K562 (cell line): Measurements from ENCODE around the gene TNNI2. TPM values are rescaled to one million over a fixed set of nuclear protein-coding genes. Genes with fewer than 3 reads are reported as not detected.

Experiments
- ATAC-seq: fragments of 200-7000 bp; cut with Tn5 transposase; 3 replicates; pipeline ENCODE4 v1.9.1; 2020; ENCODE audit warnings: moderate library complexity
- BruUV-seq: library from RNA; stranded (reverse); fragments of 400-500 nt; replicated peaks from 2 replicates; lab custom pipeline; 2021; lab: Mats Ljungman, UMichigan
- CTCF ChIA-PET: fragments of 300-600 bp; formaldehyde crosslinking; extraction: SDS; loops from one replicate; lab custom pipeline; 2021; ENCODE audit warnings: low intra/inter-chr PET ratio; lab: Yijun Ruan, JAX
- POLR2A ChIA-PET: fragments of 300-600, 350-650 bp; sonication (Branson Sonifier 250); formaldehyde crosslinking; extraction: SDS; loops from one replicate; lab custom pipeline; 2021; ENCODE audit warnings: antibody characterized with exemption, inconsistent platforms; lab: Yijun Ruan, JAX
- DNase-seq, 4 experiments: peaks; one replicate each; pipeline versions ENCODE4 v3.0.0 to v3.0.0-alpha.2; 2011 to 2018; ENCODE audit warnings: low spot score in 3 of 4, mixed read lengths in 3 of 4; ENCODE audit errors: extremely low read depth in 1 of 4
- FAIRE-seq: peaks from 2 replicates; lab custom pipeline; 2011; peaks lifted over from hg19 to GRCh38; lab: Jason Lieb, UNC
- H2AFZ ChIP-seq: 2 replicates; pipeline ENCODE4 v1.6.0; 2011; ENCODE audit warnings: low read depth, low read length, control low read depth, inconsistent platforms
- H3K27ac ChIP-seq: fragments of 200-600 bp; 3 replicates; pipeline ENCODE4 v1.8.0; 2011; ENCODE audit warnings: low read depth, mild to moderate bottlenecking, control low read depth, inconsistent platforms, low read length, moderate library complexity, mixed read lengths; ENCODE audit errors: extremely low read depth
- H3K27me3 ChIP-seq, 2 experiments: fragments of 300-600 bp in 1 of 2; 2 replicates in 1 of 2; 3 replicates in 1 of 2; pipeline versions ENCODE4 v1.6.0 to v1.8.0; 2011; ENCODE audit warnings: inconsistent platforms in 2 of 2, low read length in 2 of 2, mild to moderate bottlenecking in 1 of 2, mixed read lengths in 1 of 2, moderate library complexity in 1 of 2; ENCODE audit not compliant: control insufficient read depth in 2 of 2, insufficient read depth in 2 of 2
- H3K36me3 ChIP-seq: fragments of 300-600 bp; 3 replicates; pipeline ENCODE4 v1.8.0; 2011; ENCODE audit warnings: mild to moderate bottlenecking, low read length, inconsistent platforms; ENCODE audit not compliant: control insufficient read depth, insufficient read depth
- H3K4me1 ChIP-seq, 2 experiments: fragments of 200-600 bp in 1 of 2; replicated peaks in 1 of 2; 2 replicates in 1 of 2; 3 replicates in 1 of 2; pipeline versions ENCODE4 v1.5.1 to v1.8.0; 2011; ENCODE audit warnings: inconsistent platforms in 2 of 2, low read length in 2 of 2, mild to moderate bottlenecking in 1 of 2, mixed read lengths in 1 of 2, moderate library complexity in 1 of 2; ENCODE audit not compliant: control insufficient read depth in 2 of 2, insufficient read depth in 2 of 2
- H3K4me2 ChIP-seq: 2 replicates; pipeline ENCODE4 v1.6.1; 2011; ENCODE audit warnings: low read length, control low read depth, inconsistent platforms, mixed read lengths; ENCODE audit not compliant: insufficient read depth
- H3K4me3 ChIP-seq: fragments of 200-600 bp; sonication (generic), shearing (Covaris generic); 2 replicates; pipeline ENCODE4 v1.5.1; 2016; ENCODE audit warnings: control low read depth, inconsistent platforms
- H3K79me2 ChIP-seq: fragments of 200-600 bp; 3 replicates; pipeline ENCODE4 v1.8.0; 2011; ENCODE audit warnings: low read length, inconsistent platforms; ENCODE audit not compliant: control insufficient read depth, insufficient read depth
- H3K9ac ChIP-seq, 2 experiments: 2 replicates each; pipeline versions ENCODE4 v1.6.0 to v1.6.1; 2011; ENCODE audit warnings: low read depth in 2 of 2, low read length in 2 of 2, control low read depth in 1 of 2, inconsistent platforms in 1 of 2, mild to moderate bottlenecking in 1 of 2, mixed read lengths in 1 of 2; ENCODE audit not compliant: insufficient read depth in 1 of 2
- H3K9me1 ChIP-seq: one replicate; pipeline ENCODE4 v1.6.0; 2011; ENCODE audit warnings: inconsistent platforms, mild to moderate bottlenecking, low read length, moderate library complexity; ENCODE audit not compliant: control insufficient read depth, insufficient read depth
- H3K9me3 ChIP-seq: replicated peaks from 2 replicates; pipeline ENCODE4 v1.5.1; 2011; ENCODE audit warnings: low read depth, low read length, inconsistent platforms; ENCODE audit not compliant: control insufficient read depth, insufficient read depth
- H4K20me1 ChIP-seq: replicated peaks from 2 replicates; pipeline ENCODE4 v1.6.1; 2011; ENCODE audit warnings: low read length, inconsistent platforms, mixed read lengths; ENCODE audit not compliant: control insufficient read depth, insufficient read depth
- C11orf30 ChIP-seq: fragments of 450-650 bp; IDR thresholded peaks from 2 replicates; pipeline ENCODE4 v1.6.1; 2016; ENCODE audit warnings: low read depth, mild to moderate bottlenecking
- DIDO1 ChIP-seq: fragments of 450-650 bp; IDR thresholded peaks from 2 replicates; pipeline ENCODE4 v1.6.1; 2016; ENCODE audit warnings: low read depth, missing biosample characterization, missing genetic modification characterization
- FUS ChIP-seq: fragments of 200-400 bp; formaldehyde crosslinking; optimal IDR thresholded peaks from 2 replicates; pipeline ENCODE3; 2017; ENCODE audit warnings: low read depth, low read length
- HDAC3 ChIP-seq: fragments of 450-650 bp; IDR thresholded peaks from 2 replicates; pipeline ENCODE4 v1.6.1; 2018; ENCODE audit warnings: borderline replicate concordance, mild to moderate bottlenecking, moderate library complexity; ENCODE audit not compliant: partially characterized antibody
- HLTF ChIP-seq: fragments of 450-650 bp; IDR thresholded peaks from 2 replicates; pipeline ENCODE4 v1.6.1; 2016
- KLF6 ChIP-seq: fragments of 250-450 bp; sonication (Bioruptor Pico); IDR thresholded peaks from 2 replicates; pipeline ENCODE4 v1.4.0; 2020; ENCODE audit warnings: mild to moderate bottlenecking, moderate library complexity, borderline replicate concordance
- NR0B1 ChIP-seq: fragments of 450-650 bp; IDR thresholded peaks from one replicate; pipeline ENCODE4 v1.6.1; 2018; ENCODE audit warnings: mild to moderate bottlenecking, moderate library complexity; ENCODE audit not compliant: partially characterized antibody
- SIRT6 ChIP-seq: IDR thresholded peaks from one replicate; pipeline ENCODE4 v1.6.1; 2012; ENCODE audit warnings: low read depth, mild to moderate bottlenecking, control low read depth, inconsistent platforms, low read length, moderate library complexity
- SREBF2 ChIP-seq: sonication (generic); formaldehyde crosslinking; IDR thresholded peaks from 2 replicates; pipeline ENCODE4 v1.4.0; 2020; ENCODE audit warnings: mild to moderate bottlenecking, missing genetic modification reagents
- STAG1 ChIP-seq: sonication (generic); formaldehyde crosslinking; IDR thresholded peaks from 2 replicates; pipeline ENCODE4 v1.5.0; 2020; ENCODE audit warnings: missing genetic modification reagents, borderline replicate concordance
- ZNF77 ChIP-seq: fragments of 250-450 bp; sonication (Bioruptor Pico); IDR thresholded peaks from 2 replicates; pipeline ENCODE4 v1.5.0; 2020
- WGBS: fragments of 100-300 bp; shearing (Covaris generic); methylation state at CpG from one replicate; pipeline ENCODE4 v1.1.6; 2016; ENCODE audit warnings: low coverage, mixed read lengths; ENCODE audit not compliant: insufficient coverage; ENCODE audit errors: missing lambda C conversion rate; 5-methylcytosine and 5-hydroxymethylcytosine counted together
- in situ Hi-C: fragments of 300-500 bp; cut with MboI; formaldehyde crosslinking; loops from 4 replicates; pipeline ENCODE4 v1.15.0; 2018; ENCODE audit warnings: inconsistent platforms, mixed read lengths
- intact Hi-C: fragments of 100-400 bp; cut with micrococcal nuclease; formaldehyde crosslinking; loops from 2 replicates; pipeline ENCODE4 v1.14.2; 2022
- polyA plus RNA-seq, 8 experiments: library from polyadenylated mRNA; depleted of rRNA in 4 of 8; stranded (reverse) in 5 of 8; unstranded in 3 of 8; fragments of >200 nt; fragmentation: Nextera tagmentation in 2 of 8; fragmentation: Illumina TruSeq in 1 of 8; extraction: Ambion mirVana in 2 of 8; extraction: Trizol in 1 of 8; gene quantifications; 2 replicates each; pipeline versions ENCODE4 v1.2.1 to v1.2.3, GENCODE V29; 2011 to 2014; ENCODE audit warnings: inconsistent platforms in 1 of 8, missing spikeins in 1 of 8
- total RNA-seq, 7 experiments: library from RNA; depleted of rRNA in 6 of 7; stranded (reverse); fragments of >200 nt in 6 of 7; fragmentation: Illumina TruSeq in 2 of 7; extraction: Trizol in 2 of 7; gene quantifications; 2 replicates each; pipeline versions ENCODE4 v1.2.1 to v1.2.3, GENCODE V29; 2011 to 2021; ENCODE audit warnings: low replicate concordance in 1 of 7
- TF ChIP-seq, protein P1 (sequence below): sonication (generic); formaldehyde crosslinking; IDR thresholded peaks from 2 replicates; pipeline ENCODE4 v1.8.1; 2022; ENCODE audit warnings: missing genetic modification reagents

TNNI2 gene
- total and polyA plus RNA-seq, 9 of the 15 experiments (the other 6 are each of a cell fraction or from before 2014, with no cell fraction given), result not detected

- no peak for FAIRE-seq
- ChIA-PET CTCF (no interaction called here), POLR2A (interaction anchor here (0.5 kb wide), 1 partner anchor 92 kb away, joined by 3 read pairs; no protein-coding TSS in a partner anchor)
- no peak overlapping the region for H2AFZ ChIP-seq
- no peak overlapping the region for H3K9ac ChIP-seq
- H4K20me1 ChIP-seq, result peaks cover 2% of the 10 kb centered on the region; the same call in 1 of the 2 replicates
- no peak for ATAC-seq
- no peak overlapping the region for H3K27ac ChIP-seq
- BruUV-seq, result no TSS peak
- H3K27me3 ChIP-seq, result peaks cover 38 to 47% of the 10 kb centered on the region in 2 experiments; a peak in 4 of 5 replicates
- no peaks in the 10 kb centered on the region for H3K9me1 ChIP-seq
- H3K4me1 ChIP-seq, result peaks cover 0 to 4% of the 10 kb centered on the region in 2 experiments; a peak in 1 of 5 replicates
- no peaks in the 10 kb centered on the region for H3K36me3 ChIP-seq
- WGBS, result 2% methylated on average over 15 of the region's 15 CpGs
- TF ChIP-seq C11orf30, result no peak
- TF ChIP-seq, protein P1, sequence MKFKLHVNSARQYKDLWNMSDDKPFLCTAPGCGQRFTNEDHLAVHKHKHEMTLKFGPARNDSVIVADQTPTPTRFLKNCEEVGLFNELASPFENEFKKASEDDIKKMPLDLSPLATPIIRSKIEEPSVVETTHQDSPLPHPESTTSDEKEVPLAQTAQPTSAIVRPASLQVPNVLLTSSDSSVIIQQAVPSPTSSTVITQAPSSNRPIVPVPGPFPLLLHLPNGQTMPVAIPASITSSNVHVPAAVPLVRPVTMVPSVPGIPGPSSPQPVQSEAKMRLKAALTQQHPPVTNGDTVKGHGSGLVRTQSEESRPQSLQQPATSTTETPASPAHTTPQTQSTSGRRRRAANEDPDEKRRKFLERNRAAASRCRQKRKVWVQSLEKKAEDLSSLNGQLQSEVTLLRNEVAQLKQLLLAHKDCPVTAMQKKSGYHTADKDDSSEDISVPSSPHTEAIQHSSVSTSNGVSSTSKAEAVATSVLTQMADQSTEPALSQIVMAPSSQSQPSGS (CRISPR knock-in tag), result no peak
- no peak for TF ChIP-seq DIDO1
- no peak for TF ChIP-seq SREBF2
- no peak for TF ChIP-seq HDAC3
- TF ChIP-seq FUS, result no peak
- TF ChIP-seq SIRT6, result no peak
- TF ChIP-seq NR0B1, result no peak
- no peak for TF ChIP-seq STAG1
- TF ChIP-seq KLF6 (CRISPR knock-in tag), result no peak
- no peak for TF ChIP-seq ZNF77
- no peak for TF ChIP-seq HLTF
- TF ChIP-seq, all 486 proteins: peak for 0
- H3K79me2 ChIP-seq, result no peaks in the 10 kb centered on the region
- no peaks in the 10 kb centered on the region for H3K9me3 ChIP-seq
- intact Hi-C loops (no loop called here), in situ Hi-C loops (no loop called here)
- DNase-seq, result no peak
- no peak overlapping the region for H3K4me2 ChIP-seq
- no peak overlapping the region for H3K4me3 ChIP-seq
Measured at GRCh38 chr11:1805525-1805924, 33.3 kb upstream of the TNNI2 start.
